ENCODE measurements around the gene LRRC14B.

- TF ChIP-seq, protein P1, sequence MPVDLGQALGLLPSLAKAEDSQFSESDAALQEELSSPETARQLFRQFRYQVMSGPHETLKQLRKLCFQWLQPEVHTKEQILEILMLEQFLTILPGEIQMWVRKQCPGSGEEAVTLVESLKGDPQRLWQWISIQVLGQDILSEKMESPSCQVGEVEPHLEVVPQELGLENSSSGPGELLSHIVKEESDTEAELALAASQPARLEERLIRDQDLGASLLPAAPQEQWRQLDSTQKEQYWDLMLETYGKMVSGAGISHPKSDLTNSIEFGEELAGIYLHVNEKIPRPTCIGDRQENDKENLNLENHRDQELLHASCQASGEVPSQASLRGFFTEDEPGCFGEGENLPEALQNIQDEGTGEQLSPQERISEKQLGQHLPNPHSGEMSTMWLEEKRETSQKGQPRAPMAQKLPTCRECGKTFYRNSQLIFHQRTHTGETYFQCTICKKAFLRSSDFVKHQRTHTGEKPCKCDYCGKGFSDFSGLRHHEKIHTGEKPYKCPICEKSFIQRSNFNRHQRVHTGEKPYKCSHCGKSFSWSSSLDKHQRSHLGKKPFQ (tag by site-specific recombination; IDR thresholded peaks at IDR 0.05), result no peak
- TF ChIP-seq CTCF (tag by site-specific recombination; IDR thresholded peaks at IDR 0.05) (no peak), YY1 (tag by site-specific recombination; IDR thresholded peaks at IDR 0.05) (no peak), ZNF184 (tag by site-specific recombination; IDR thresholded peaks at IDR 0.05) (no peak), ZSCAN18 (tag by site-specific recombination; IDR thresholded peaks at IDR 0.05) (no peak), MZF1 (tag by site-specific recombination; IDR thresholded peaks at IDR 0.05; ENCODE audit: borderline replicate concordance) (no peak), KLF16 (tag by site-specific recombination; IDR thresholded peaks at IDR 0.05) (no peak), HOXD13 (CRISPR knock-in tag; IDR thresholded peaks at IDR 0.05; ENCODE audit: borderline replicate concordance) (no peak), ZSCAN30 (tag by site-specific recombination; IDR thresholded peaks at IDR 0.05) (no peak)
- TF ChIP-seq, protein P2, sequence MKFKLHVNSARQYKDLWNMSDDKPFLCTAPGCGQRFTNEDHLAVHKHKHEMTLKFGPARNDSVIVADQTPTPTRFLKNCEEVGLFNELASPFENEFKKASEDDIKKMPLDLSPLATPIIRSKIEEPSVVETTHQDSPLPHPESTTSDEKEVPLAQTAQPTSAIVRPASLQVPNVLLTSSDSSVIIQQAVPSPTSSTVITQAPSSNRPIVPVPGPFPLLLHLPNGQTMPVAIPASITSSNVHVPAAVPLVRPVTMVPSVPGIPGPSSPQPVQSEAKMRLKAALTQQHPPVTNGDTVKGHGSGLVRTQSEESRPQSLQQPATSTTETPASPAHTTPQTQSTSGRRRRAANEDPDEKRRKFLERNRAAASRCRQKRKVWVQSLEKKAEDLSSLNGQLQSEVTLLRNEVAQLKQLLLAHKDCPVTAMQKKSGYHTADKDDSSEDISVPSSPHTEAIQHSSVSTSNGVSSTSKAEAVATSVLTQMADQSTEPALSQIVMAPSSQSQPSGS (tag by site-specific recombination; IDR thresholded peaks at IDR 0.05; ENCODE audit: low read depth), result no peak
These were observed 12.7 kb downstream of the LRRC14B start for GRCh38 chr5:204001-204400.
